Lung (tissue), 12 donors: Measurements from ENCODE around the gene TLR5. TPM values are rescaled to one million over a fixed set of nuclear protein-coding genes. Genes with fewer than 3 reads are reported as not detected.

ENCODE experiments used
- ATAC-seq: fragments of 200-7000 bp; cut with Tn5 transposase; one replicate; pipeline ENCODE4 v1.9.1; 2020; ENCODE audit warnings: moderate number of reproducible peaks; ENCODE audit not compliant: insufficient read depth, low FRiP score
- DNase-seq, 3 donors: peaks; one replicate each; pipeline ENCODE4 v3.0.0-alpha.2; 2013 to 2017
- H3K27ac ChIP-seq, 2 donors: one replicate each; pipeline ENCODE4 v1.5.1; 2013; ENCODE audit warnings: mild to moderate bottlenecking in 2 of 2, moderate library complexity in 2 of 2, control low read depth in 1 of 2, inconsistent platforms in 1 of 2, low read depth in 1 of 2, low read length in 1 of 2
- H3K27me3 ChIP-seq, 3 donors: one replicate each; pipeline ENCODE4 v1.5.1; 2013; ENCODE audit warnings: low read length in 2 of 3; ENCODE audit not compliant: control insufficient read depth in 3 of 3, insufficient read depth in 3 of 3
- H3K36me3 ChIP-seq, 4 donors: one replicate each; pipeline ENCODE4 v1.5.1; 2013; ENCODE audit warnings: low read length in 4 of 4, mild to moderate bottlenecking in 1 of 4, moderate library complexity in 1 of 4; ENCODE audit not compliant: control insufficient read depth in 4 of 4, insufficient read depth in 4 of 4
- H3K4me1 ChIP-seq, 5 donors: one replicate each; pipeline ENCODE4 v1.5.1; 2013; ENCODE audit warnings: low read length in 5 of 5, mild to moderate bottlenecking in 2 of 5, moderate library complexity in 1 of 5; ENCODE audit not compliant: control insufficient read depth in 5 of 5, insufficient read depth in 5 of 5
- H3K4me3 ChIP-seq: one replicate; pipeline ENCODE4 v1.5.1; 2013; ENCODE audit warnings: mild to moderate bottlenecking, control low read depth, moderate library complexity
- H3K9ac ChIP-seq, 2 donors: one replicate each; pipeline ENCODE4 v1.5.1; 2013; ENCODE audit warnings: low read length in 2 of 2, control low read depth in 1 of 2; ENCODE audit not compliant: insufficient read depth in 1 of 2
- H3K9me3 ChIP-seq, 4 donors: one replicate each; pipeline ENCODE4 v1.5.1; 2013; ENCODE audit warnings: low read length in 3 of 4, mild to moderate bottlenecking in 1 of 4, moderate library complexity in 1 of 4; ENCODE audit not compliant: control insufficient read depth in 4 of 4, insufficient read depth in 3 of 4
- CTCF ChIP-seq: IDR thresholded peaks from 2 replicates; pipeline ENCODE4 v1.5.1; 2012; ENCODE audit warnings: mild to moderate bottlenecking; ENCODE audit errors: control extremely low read depth, extremely low read depth
- WGBS, 2 donors: extraction: QIAGEN DNeasy Blood & Tissue Kit; methylation state at CpG; one replicate each; pipeline ENCODE4 v1.1.7; 2013; 5-methylcytosine and 5-hydroxymethylcytosine counted together
- polyA plus RNA-seq, 2 donors: library from polyadenylated mRNA; stranded (reverse); fragments of 200-250 nt; gene quantifications; one replicate each; pipeline ENCODE4 v1.2.1, GENCODE V29; 2013
- total RNA-seq, 2 donors: library from RNA; depleted of rRNA in 1 of 2; stranded (reverse); fragments of >200 nt in 1 of 2; gene quantifications; one replicate each; pipeline ENCODE4 v1.2.1, GENCODE V29; 2014 to 2021
- donor health status: control.
- donor health status: control.
- donor health status: Bipolar disorder and iron deficiency.
- donor health status: healthy.
- donor health status: DM: yes; HTN: yes; CAD: no.

TLR5 gene
- total and polyA plus RNA-seq, 4 donors: 3.0 to 23.6 (median 17.7) TPM

GRCh38 chr1:223153177-223154119, 10.4 kb upstream of the TLR5 start:
- DNase-seq: no peak
- no peak overlapping the region for H3K9ac ChIP-seq
- no peak overlapping the region for H3K4me3 ChIP-seq
- H3K4me1 ChIP-seq: peaks cover 0 to 3% (median 0%) of the 10 kb centered on the region in 5 donors
- no peak overlapping the region for H3K27ac ChIP-seq
- 41 to 59% methylated on average over 3 of the region's 3 CpGs for WGBS, 2 donors
- no peak for TF ChIP-seq CTCF
- no peaks in the 10 kb centered on the region for H3K36me3 ChIP-seq
- peaks cover 0 to 2% (median 0%) of the 10 kb centered on the region in 4 donors for H3K9me3 ChIP-seq
- ATAC-seq: no peak
- H3K27me3 ChIP-seq: no peaks in the 10 kb centered on the region

GRCh38 chr1:223152399-223152798, 9.4 kb upstream of the TLR5 start:
- 54 to 78% methylated on average over 4 of the region's 4 CpGs for WGBS, 2 donors
- no peak overlapping the region for H3K27ac ChIP-seq

GRCh38 chr1:223150443-223150842, 7.4 kb upstream of the TLR5 start:
- H3K4me3 ChIP-seq: no peak overlapping the region
- no peak overlapping the region for H3K9ac ChIP-seq
- DNase-seq: no peak
- no peaks in the 10 kb centered on the region for H3K36me3 ChIP-seq
- no peak overlapping the region for H3K27ac ChIP-seq
- WGBS, 2 donors: 83 to 94% methylated on average over 5 of the region's 5 CpGs
- no peak for ATAC-seq
- peaks cover 0 to 2% (median 0%) of the 10 kb centered on the region in 4 donors for H3K9me3 ChIP-seq
- peaks cover 0 to 3% (median 0%) of the 10 kb centered on the region in 5 donors for H3K4me1 ChIP-seq
- no peak for TF ChIP-seq CTCF
- H3K27me3 ChIP-seq: no peaks in the 10 kb centered on the region

More at GRCh38 chr1:223152399-223152798, 9.4 kb upstream of the TLR5 start:
- DNase-seq (no peak), ATAC-seq (no peak)
- Histone ChIP-seq H3K27me3 (no peaks in the 10 kb centered on the region), H3K4me3 (no peak overlapping the region), H3K9ac (no peak overlapping the region), H3K9me3 (peaks cover 0 to 2% (median 0%) of the 10 kb centered on the region in 4 donors), H3K36me3 (no peaks in the 10 kb centered on the region), H3K4me1 (peaks cover 0 to 3% (median 0%) of the 10 kb centered on the region in 5 donors)
- TF ChIP-seq CTCF: no peak
